Stimulated activated CD4-positive, alpha-beta T cell treated with anti-CD3 and anti-CD28 coated beads, Interleukin-2, amount 100 ng/mL, for 48 hours (primary cell): Measurements from ENCODE around the gene ELOVL1.

ENCODE experiments used
- DNase-seq, 2 donors: peaks; one replicate each; pipeline ENCODE4 v3.0.0-alpha.2; 2020

Gene ELOVL1

GRCh38 chr1:43322506-43322905 lies 45.3 kb downstream of the ELOVL1 start:
- no peak for DNase-seq

DNA sequence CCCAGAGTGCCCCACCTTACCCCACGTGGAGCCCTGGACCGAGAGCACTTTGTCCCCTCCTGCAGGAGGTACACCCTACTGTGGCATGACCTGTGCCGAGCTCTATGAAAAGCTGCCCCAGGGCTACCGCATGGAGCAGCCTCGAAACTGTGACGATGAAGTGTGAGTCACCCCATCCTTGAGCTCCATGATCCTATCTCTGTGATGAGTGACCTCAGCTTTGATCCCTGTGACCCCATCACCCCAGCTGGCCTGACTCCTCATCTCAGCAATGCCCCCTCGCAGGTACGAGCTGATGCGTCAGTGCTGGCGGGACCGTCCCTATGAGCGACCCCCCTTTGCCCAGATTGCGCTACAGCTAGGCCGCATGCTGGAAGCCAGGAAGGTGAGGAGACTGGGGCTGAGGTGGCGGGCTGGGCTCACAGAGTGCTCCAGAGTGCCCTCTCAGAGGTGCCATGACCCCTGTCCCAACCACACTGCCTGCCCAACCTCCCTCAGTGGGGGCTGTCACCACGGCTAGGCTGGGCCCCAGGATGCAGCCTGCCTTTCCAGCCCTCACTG lies 46.4 kb downstream of the ELOVL1 start:
- no peak for DNase-seq

DNA sequence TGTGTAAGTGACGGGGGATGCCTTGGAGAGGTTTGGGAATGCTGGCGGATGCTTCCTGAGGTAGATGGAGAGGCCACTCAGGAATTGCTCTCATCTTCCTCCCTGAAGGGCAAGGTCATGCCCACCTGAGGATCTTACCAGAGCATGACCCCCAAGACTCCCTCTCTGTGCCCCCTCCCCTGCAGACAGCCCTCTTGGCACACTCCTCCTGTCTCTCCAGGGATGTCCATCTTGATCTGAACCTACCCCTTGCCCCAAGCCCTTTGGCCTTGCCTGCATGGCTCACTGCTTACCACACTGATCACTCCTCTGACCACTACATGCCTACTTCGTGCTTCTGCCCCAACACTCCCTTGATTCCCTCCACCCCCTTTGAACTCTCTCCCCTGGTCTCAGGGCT lies 48.0 kb downstream of the ELOVL1 start:
- no peak for DNase-seq

- DNase-seq: no peak
These were observed 48.5 kb downstream of the ELOVL1 start for GRCh38 chr1:43319288-43319687.

GRCh38 chr1:43318831-43319230 lies 49.0 kb downstream of the ELOVL1 start:
- no peak for DNase-seq

DNA sequence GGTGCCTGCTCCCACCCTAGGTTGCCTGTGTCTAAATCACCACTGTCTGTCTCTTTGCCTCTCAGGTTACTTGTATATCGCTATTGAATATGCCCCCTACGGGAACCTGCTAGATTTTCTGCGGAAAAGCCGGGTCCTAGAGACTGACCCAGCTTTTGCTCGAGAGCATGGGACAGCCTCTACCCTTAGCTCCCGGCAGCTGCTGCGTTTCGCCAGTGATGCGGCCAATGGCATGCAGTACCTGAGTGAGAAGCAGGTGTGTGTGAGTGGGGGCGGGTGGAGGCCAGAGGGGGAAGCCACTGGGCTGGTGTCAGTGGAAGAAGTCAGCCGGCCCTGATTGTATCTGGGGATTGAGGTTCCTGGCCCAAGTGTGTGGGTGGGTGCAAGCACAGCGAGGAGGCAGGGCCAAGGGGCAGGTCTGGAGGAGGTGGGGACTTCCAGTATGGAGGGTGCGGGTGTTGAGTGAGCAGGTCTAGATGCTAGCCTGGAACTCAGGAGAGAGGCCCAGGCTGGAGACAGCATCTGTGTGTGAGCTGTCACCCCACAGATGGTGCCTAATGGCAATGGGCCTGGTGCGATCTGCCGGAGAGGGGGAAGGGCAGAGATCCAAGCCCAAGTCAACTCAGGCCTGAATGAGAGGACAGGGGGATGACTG lies 49.9 kb downstream of the ELOVL1 start:
- no peak for DNase-seq

- no peak for DNase-seq
These were observed 50.9 kb downstream of the ELOVL1 start for GRCh38 chr1:43316738-43317520.

- DNase-seq: no peak
These were observed 51.7 kb downstream of the ELOVL1 start for GRCh38 chr1:43315963-43316737.

- DNase-seq: no peak
These were observed 52.3 kb downstream of the ELOVL1 start for GRCh38 chr1:43315481-43315880.

- no peak for DNase-seq
These were observed 53.6 kb downstream of the ELOVL1 start for GRCh38 chr1:43314233-43314632.

GRCh38 chr1:43313771-43314170 lies 54.0 kb downstream of the ELOVL1 start:
- no peak for DNase-seq
